Smooth muscle cell of the brain vasculature (primary cell): ENCODE data around the gene RNF4.

Source experiments
- DNase-seq: peaks from one replicate; pipeline ENCODE4 v3.0.0-alpha.2; 2012; ENCODE audit warnings: low read depth, low spot score

The RNF4 gene

GRCh38 chr4:2437475-2438215 lies 31.3 kb upstream of the RNF4 start:
- no peak for DNase-seq

GRCh38 chr4:2438822-2439718 lies 29.8 kb upstream of the RNF4 start:
- no peak for DNase-seq

GRCh38 chr4:2441393-2442174 lies 27.3 kb upstream of the RNF4 start:
- no peak for DNase-seq

DNA sequence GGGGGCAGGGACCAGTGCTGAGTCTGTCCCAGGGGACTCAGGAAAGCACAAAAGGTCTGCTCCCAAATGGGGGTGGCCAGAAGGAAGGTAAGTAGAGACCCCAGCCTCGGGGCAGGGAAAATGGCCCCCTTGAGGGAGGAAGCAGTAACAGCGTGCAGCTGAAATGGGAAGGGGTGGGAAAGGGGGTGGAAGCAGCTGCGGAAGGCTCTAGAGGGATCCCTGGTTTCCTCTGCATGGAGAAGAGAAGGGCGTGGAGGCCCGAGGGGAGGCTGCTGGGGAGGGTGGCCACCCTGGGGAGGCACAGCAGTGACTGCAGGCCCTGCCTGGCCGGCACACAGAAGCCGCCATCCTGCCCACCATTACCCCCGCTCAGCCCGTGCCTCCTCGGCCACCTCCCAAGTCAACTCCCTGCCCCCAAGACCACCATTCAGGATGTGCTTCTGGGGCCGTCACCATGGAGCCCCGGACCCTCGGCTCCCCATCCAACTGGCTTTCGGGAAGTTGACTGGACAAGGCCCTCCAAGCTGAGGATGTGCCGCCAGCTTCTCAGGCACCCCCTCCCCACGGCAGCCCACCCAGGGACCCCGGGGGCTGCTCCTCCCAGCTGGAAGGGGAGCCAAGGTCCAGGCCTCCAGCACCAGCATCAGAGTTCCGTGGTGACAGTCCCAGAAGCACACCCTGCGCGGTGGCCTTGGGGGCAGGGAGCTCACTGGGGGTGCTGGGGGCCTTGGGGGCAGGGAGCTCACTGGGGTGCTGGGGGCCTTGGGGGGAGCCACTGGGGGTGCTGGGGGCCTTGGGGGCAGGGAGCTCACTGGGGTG lies 26.5 kb upstream of the RNF4 start:
- DNase-seq, result no peak

DNA sequence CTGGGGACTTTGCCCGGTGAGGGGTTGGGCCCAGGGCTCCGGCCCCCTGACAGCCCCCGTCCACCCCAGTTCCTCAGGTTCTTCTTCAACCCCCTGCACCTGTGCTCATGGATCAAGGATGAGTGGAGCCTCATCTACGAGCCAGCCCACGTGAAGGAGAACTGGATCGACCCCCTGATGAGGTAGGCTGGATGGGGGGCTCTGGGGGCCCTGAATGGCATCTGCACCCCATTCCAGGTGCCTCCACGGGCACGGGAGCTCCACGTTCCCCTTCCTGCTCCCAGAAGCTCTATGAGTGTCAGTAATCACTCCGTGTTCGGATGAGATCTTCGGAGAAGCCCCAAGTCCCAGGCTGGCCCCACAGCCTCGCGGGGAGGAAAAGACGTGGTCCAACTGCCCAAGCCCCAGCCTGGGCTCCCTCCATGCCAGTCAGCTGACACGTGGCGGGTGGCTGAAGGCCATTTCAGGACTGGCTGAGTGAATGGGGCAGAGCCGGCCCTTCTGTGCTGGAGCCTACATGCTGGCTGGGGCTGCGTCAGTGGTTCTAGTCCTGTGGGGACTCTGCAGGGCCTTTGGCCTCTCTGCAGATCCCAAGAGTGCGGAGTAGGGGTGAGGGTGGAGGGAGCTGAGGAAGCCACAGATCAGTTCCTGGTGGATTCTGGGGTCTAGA lies 25.7 kb upstream of the RNF4 start:
- DNase-seq, result no peak

- DNase-seq, result no peak
These were observed 24.8 kb upstream of the RNF4 start for GRCh38 chr4:2443956-2444740.

- no peak for DNase-seq
These were observed 23.8 kb upstream of the RNF4 start for GRCh38 chr4:2445130-2445529.

GRCh38 chr4:2445571-2445970 lies 23.3 kb upstream of the RNF4 start:
- DNase-seq, result no peak

- no peak for DNase-seq
These were observed 22.0 kb upstream of the RNF4 start for GRCh38 chr4:2446656-2447564.

DNA sequence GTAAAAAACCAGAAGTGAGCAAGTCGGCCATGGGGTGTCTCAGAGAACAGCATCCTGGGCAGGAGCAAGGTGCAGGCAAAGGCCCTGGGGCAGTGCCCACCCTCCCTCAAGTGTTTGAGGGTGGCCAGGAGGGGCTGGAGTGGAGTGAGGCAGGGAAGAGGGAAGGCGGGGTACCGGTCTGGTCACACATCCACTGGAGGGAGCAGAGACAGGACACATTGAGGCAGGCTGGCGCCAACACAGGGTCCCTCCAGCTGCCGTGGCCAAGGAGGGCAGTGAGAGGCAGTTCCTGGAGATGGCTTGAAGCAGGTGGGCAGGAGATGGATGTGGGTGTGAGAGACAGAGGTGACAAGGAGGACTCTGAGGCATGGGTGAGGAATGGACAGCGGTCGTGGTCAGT lies 20.3 kb upstream of the RNF4 start:
- DNase-seq, result no peak

DNA sequence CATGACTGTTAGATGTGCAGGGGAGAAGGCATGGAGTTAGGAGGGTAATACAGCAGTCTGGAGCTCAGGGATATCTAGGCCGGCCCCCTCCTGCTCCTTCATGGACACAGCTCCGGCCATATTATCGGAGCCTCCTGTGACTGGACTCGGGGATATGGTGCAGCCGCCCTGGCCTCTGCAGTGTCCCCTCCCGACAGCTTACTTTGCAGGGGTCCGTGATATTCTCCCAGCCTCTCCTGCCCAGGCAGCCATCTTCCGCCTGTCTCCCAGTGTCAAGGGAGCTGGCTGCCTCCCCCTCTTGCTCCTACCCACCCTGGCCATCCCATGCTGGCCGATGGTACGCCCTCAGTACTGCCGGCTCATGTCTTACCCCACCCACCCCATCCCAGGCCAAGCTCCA lies 19.9 kb upstream of the RNF4 start:
- no peak for DNase-seq

DNA sequence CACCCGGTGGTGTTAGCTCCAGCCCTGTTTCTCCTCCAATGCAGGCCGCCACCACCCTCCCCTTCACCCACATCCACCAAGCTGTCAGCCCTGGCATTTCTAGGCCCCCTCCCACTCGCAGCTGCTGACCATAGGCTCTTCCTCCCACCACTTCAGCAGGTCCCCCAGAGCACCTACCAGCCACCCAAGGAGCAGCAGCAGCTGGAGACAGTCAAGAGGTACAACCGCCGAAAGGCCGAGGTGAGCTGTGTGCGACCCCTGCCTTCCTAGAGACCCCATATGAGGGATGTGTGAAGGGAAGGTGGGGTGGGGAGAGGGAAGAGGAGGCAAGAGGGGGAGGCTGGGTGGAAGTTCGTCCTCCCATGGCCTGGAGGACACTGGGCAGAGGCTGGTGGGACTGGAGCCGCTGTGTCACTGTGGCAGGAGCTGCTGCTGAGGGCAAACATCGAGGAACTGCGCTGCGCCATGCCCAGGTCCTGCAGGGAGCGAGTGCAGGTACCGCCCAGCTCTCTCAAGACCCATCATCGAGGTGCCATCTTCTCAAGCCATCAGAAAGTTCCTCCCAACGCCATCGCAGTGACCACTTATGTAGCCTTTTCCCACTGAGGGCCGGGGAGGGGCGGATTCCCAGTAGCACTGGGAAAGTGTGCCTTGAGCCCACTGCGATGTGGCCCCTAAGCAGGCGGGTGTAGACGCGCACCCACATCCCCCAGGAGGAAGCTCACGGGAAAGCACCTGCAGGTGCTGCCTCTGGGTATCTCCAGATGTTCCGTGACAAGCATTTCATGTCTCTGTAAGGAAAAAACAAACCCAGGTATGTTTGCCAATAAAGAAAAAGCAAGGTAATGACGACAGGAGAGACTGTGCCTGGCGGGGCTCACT lies 19.2 kb upstream of the RNF4 start:
- DNase-seq, result no peak

GRCh38 chr4:2450394-2451035 lies 18.4 kb upstream of the RNF4 start:
- no peak for DNase-seq

- DNase-seq, result no peak
These were observed 17.8 kb upstream of the RNF4 start for GRCh38 chr4:2451036-2451520.

DNA sequence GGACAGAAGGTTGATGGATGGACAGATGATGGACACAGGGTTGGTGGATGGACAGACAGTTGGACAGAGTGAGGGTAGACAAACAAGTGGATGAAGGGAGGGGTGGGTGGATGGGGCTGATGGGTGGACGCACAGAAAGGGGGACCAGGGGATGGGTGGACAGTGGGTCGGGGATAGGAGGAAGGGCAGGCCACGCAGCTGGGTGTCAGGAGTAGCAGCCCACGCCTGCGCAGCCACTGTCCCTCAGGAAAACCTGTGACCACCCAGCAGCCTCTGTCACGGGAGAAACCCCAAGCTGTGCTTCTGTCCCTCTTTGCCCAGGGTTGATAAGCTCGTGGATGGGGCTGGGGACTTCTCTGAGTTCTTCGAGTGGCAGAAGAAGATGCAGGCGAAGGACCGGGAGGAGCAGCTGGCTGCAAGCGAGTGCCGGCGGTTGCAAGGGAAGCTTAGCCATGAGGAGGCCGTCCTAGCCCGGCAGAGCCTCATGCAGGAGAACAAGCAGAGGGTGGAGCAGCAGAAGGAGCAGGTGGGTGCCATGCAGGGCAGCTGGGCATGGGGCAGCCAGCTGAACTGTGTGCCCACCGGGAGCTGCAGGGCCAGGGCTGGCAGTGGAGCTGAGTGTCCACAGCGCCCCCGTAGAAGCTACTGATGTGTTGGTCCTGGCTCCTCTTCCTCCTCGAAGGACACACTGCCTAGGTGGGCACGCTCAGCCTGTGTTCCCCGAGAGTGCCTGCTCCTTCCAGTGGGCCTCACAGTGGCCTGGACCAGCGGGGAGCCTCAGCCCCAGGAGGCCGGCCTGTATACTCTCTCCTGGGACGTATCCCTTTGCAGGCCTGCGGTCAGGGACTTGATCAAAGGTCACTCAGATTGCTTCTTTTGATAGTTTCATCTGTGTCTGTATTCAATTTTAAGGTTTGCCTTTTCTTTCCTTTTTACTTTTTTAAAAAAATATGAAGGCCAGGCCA lies 16.8 kb upstream of the RNF4 start:
- DNase-seq, result no peak
